NCI-H2171 (cell line): Measurements from ENCODE around the gene TRIM40.
"Not testable (repeated sequence)": the region's sequence is repeated elsewhere in the genome, so short reads cannot be mapped to it uniquely, and the experiment has no call there.

Source experiments
- DNase-seq: peaks from one replicate; lab custom pipeline; 2025; lab: John Stamatoyannopoulos, UW

Gene TRIM40

DNA sequence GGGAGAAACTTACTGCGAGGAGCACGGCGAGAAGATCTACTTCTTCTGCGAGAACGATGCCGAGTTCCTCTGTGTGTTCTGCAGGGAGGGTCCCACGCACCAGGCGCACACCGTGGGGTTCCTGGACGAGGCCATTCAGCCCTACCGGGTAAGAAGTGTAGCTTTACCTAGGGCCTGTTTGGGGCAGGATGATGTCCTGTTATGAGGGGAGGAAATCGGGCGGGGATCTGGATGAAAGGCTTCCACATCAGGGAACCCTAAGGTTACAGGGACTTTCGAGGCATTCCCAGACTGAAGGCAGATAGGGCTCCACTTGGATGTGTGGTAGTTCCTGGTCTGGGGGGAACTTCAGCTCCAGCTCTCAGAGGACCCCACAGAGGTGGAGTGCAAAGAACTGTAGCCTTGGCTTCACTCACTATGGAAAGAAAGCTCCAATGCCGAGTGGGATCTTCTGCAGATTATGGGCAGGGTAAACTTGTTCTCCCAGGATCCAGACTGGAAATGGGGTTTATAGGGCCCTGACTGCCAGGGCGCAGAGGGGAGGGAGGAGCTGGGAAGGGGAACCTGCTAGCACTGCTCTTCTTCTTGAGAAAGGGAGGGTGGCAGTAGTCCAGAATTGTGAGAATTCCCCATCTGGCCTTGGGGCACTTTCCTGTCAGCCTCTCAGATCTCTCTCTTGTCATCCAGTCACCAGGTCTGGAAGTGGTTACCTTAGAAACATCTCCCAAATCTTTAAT, 28.1 kb downstream of the TRIM40 start:
- no peak for DNase-seq

DNA sequence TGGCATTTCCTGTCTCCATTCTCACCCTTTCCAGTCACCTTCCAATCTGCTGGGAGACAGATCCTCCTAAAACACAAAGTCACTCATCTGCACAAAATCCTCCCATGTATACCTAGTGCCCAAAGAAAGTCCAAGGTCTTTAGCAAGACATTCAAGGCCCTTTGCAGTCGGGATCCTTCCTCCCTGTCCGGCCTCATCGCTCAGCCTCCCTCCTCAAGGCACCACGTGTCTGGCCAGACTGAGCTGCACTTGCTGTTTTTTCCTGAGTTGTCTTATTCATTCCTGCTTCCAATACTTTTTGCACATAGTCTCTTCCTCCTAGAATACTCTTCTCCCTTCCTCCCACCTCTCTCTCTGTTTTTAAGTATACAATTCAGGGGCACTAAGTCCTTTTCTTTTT, 28.8 kb downstream of the TRIM40 start:
- DNase-seq = no peak

DNA sequence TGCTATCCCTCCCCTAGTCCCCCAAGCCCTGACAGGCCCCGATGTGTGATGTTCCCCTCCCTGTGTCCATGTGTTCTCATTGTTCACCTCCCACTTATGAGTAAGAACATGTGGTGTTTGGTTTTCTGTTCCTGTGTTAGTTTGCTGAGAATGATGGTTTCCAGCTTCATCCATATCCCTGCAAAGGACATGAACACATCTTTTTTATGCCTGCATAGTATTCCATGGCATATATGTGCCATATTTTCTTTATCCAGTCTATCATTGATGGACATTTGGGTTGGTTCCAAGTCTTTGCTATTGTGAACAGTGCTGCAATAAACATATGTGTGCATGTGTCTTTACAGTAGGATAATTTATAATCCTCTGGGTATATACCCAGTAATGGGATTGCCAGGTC, 29.3 kb downstream of the TRIM40 start:
- not testable (repeated sequence) for DNase-seq

DNA sequence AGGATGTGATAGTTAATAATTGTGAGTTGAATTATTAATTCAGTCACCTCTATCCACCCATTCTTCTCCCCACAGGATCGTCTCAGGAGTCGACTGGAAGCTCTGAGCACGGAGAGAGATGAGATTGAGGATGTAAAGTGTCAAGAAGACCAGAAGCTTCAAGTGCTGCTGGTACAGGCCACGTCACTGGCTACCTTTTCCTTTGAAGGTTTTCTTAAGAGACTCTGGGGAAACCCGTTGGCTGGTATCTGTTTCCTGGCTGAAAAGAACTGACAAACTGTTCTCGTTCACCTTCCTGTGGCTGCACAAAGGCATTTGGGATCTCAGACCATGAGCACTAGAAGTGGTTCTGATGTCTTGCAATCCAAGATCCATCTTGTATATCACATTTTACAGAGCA, 31.2 kb downstream of the TRIM40 start:
- no peak for DNase-seq

DNA sequence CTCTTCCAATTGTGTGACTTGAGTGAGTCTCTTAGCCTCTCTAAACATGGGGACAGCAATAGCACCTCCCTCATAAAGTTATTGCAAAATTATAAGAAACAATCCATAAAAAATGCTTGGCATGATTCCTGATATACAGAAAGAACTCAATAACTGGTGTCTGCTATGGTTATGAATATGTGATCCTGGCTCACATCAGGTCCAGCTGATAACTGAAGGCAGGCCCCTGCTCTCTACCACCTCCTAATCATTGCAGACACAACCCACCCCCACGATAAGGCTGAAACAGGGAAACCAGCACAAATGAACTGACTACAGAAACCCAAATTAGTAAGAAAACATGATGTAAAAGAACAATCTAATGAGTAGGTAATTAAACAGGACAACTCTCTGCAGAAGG, 32.8 kb downstream of the TRIM40 start:
- no peak for DNase-seq

DNA sequence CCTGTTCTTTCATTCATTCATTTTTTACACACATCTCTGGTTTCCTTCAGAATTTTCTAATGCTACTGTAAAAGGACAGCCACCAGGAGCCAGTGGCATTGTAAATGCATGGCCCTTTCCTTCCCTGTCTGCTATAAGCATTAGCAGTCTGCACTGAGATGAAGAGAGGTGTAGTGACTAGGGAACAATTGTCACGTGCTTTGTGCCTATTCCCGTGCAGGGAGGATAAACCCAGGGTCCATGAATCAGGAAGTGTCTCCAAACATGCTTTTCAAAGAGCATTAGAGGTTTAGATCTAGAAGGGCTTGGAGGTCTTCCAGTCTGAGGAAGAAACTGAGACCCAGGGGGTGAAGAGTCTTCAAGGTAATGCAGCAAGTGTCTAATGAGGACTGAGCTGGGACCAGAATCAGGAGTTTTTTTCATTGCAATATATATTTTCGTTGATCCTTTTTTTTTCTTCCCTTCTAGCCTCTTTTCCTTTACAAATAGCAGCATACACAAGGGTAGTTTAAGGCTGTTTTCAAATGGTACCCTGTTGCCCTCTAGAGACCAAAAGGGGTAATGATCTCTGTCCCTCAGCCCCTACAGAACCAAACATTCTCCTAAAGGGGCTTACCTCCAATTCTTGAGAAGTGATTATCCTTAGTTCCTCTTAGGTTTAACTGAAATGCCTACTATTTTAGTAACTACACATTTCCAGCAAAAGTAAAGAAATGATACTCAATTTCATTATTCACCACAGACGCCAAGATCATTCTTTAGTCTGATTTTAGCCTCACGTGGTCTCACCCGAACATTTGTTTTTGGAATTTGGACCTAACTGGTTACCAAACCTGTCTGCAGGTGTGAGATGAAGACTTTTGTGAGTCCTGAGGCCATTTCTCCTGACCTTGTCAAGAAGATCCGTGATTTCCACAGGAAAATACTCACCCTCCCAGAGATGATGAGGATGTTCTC, 34.0 kb downstream of the TRIM40 start:
- DNase-seq = peak; percentile 15

DNA sequence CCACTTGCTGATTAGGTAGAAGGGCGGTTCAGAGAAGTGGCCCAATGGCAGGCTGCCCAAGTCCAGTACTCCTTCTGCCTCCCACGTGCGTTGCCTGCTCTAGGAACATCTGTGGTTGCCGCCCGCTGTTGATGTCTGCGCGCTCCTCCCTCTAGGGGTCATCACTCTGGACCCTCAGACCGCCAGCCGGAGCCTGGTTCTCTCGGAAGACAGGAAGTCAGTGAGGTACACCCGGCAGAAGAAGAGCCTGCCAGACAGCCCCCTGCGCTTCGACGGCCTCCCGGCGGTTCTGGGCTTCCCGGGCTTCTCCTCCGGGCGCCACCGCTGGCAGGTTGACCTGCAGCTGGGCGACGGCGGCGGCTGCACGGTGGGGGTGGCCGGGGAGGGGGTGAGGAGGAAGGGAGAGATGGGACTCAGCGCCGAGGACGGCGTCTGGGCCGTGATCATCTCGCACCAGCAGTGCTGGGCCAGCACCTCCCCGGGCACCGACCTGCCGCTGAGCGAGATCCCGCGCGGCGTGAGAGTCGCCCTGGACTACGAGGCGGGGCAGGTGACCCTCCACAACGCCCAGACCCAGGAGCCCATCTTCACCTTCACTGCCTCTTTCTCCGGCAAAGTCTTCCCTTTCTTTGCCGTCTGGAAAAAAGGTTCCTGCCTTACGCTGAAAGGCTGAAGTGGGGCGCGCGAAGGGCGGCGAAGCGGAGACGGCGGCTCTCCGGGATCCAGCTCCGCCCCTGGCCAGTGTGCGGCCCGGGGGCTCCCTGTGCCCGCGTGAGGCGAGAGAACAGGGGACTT, 35.9 kb downstream of the TRIM40 start:
- no peak for DNase-seq

DNA sequence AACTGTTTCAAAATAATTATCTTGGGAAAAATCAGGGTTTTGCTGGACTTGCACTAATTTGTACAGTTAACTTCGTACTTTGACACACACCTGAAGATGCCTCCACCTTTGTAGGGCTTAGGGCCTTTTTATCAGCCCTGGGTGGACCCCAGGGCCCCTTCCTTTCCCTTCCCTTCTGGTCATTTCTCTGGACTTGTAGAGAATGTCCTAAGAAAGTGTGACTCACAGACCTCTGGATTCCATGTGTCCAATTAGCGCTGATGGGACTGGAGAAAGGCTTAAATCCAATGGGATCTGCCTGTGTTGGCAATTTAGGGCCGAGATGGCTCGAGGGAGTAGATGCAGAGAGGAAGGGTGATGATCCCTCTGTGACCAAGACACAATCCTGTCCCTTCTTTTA, 36.7 kb downstream of the TRIM40 start:
- DNase-seq = no peak

DNA sequence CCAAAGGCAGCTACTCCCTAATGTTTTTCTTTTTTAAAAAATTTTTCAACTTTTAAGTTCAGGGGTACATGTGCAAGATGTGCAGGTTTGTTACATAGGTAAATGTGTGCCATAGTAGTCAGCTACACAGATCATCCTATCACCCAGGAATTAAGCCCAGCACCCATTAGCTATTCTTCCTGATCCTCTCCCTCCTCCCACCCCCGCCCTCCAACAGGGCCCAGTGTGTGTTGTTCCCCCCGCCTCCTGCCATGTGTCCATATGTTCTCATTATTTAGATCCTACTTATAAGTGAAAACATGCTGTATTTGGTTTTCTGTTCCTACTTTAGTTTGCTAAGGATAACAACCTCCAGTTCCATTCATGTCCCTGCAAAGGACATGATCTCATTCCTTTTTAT, 39.8 kb downstream of the TRIM40 start:
- DNase-seq = no peak

DNA sequence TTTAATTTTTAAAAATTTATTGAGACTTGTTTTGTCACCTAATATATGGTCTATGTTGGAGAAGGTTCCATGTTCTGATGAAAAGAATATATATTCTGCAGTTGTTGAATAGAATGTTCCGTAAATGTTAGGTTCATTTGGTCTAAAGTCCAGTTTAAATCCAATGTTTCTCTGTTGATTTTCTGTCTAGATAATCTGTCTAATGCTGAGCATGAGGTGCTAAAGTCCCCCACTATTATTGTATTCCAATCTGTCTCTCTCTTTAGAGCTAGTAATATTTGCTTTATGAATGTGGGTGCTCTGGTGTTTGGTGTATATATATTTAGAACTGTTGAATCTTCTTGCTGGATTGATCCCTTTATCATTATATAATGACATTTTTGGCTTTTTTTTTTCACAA, 42.9 kb downstream of the TRIM40 start:
- DNase-seq = no peak

DNA sequence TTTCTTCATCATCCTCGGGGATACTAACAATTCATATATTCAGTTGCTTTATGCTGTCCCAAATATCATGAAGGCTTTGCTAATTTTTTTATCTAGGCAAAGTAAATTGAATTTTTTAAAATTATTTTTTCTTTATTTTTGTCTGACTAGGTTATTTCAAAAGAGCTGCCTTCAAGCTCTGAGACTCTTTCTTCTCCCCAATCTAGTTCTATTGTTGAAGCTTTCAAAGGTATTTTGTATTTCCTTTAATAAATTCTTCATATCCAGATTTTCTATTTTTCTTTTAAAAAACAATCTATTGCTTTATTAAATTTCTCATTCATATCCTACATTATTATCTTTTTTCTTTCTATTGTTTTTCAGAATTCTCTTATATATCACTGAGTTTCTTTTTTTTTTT, 44.2 kb downstream of the TRIM40 start:
- no peak for DNase-seq

DNA sequence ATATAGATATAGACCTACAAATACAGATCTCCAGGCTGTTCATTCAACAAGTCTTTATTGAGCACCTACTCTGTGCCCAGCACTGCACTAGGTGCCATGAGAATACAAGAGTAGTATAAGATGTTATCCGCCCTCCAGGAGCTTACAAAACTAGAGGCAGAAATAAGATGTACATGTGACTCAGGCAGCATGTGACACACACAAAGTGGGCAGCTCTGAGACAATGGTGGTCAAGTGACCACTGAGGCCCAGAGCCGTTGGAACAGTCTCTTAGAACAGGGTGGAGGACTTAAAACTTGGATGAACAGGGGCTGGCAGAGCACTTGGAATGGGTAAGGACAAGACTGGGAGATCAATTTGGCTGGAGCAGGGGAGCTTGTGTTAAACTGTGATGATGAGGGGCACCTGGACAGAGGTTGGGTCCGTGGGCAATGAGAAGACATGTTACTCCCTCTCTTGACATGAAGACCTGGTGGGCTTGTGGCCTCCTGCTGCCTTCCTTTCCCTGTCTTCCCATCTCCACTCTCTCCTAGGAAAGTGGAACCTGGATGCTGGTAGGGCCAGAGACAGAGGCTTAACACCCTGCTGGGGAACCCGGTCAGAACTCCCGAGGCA, 48.6 kb downstream of the TRIM40 start:
- DNase-seq = no peak

DNA sequence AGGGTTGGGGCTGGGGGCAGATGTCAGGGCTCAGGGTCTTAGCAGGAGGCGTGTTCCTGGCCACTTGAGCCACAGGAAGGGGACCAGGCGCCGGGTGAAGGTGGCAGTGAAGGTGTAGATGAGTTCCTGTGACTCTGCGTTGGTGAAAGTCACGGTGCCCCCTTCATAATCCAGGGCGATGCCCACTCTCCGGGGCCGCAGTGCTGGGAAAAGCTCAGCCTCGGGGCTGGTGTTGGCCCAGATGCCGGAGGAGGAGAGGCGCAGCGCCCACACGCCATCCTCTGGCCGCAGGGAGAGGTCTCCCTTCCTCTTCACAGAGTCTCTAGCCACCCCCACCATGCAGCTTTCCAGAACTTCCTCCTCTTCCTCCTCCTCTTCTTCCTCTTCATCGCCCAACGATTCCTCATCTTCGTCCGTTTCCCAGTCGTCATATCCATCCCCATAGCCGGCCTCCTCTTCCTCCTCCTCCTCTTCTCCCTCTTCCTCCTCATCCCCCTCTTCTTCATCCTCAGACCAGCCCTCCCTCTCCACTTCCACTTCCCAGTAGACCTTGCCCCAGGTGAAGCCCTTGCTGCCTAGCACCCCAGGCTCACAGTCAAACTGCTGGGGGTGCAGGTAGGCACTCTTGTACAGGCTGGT, 50.0 kb downstream of the TRIM40 start:
- no peak for DNase-seq

DNA sequence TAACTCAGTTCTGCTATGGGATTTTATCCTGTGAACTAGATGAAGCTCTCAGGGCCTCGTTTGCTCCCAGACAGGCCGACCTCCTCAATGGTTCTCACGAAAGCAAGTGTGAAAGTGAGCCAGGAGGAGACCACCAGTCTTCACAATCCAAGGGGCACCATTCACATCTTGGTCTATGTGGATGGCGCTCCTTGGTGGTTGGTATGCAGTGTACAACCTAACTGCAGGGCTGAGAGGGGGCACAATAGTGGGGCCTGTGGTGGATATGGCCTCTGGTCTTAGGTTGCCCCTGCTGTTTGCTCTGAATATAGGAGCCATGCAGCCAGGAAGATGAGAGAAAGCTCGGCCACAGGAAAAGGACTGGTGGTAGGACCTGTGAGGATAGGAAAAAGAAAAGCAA, 52.6 kb downstream of the TRIM40 start:
- DNase-seq = no peak

DNA sequence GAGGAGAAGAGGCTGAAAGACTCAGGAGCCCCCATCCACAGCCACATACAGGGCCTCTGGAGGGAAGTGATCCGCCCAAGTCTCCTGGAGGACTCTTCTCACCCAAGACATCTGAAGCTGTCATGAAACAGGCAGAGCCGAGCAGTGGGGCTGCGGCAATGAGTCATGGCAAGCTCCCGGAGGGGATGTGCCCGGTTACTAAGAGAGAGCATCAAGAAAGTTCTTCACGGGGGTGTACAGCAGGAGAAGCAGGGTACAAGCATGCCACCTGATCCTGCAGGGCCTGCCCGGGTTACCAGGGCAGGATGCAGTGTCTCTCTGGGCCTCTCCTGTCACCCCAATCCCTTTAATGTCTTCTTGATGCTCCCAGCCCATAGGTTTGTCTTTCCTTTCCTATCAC, 56.1 kb downstream of the TRIM40 start:
- DNase-seq = no peak

DNA sequence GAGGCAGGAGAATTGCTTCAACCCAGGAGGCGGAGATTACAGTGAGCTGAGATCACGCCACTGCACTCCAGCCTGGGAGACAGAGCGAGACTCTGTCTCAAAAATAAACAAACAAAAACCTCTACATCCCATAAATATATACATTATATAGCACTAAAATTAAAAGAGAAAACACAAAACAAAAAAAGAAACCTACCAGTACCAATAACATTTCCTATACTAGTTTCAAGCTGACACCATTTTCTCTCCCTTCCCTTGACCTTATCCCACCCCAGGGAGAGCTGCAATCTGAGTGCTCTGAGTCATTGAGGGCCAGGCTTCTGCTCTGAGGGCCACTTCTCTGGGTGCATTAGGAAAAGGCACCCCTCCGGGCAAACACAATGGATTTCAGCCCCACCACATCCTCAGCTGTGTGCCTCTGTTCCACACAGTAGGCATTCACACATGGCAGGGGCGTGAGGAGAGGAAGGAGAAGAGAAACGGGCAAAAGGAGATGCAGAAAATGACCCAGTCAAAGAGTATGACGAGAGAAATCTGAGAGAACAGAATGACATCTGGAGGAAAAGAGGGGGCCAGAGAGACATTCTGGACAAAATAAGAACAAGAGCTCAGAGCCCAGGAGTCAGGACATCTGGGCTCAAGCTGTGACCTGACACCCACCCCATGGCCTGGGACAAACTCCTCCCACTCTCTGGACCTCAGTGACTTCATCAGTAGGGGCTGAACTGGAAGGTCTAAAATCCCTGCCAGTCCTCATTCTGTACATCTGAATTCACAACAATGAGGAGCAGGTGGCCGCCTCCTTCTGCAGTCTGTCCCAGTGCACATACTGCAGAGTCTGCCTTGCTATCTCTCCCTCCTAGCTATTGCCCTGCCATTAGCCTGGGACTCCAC, 59.1 kb downstream of the TRIM40 start:
- no peak for DNase-seq

DNA sequence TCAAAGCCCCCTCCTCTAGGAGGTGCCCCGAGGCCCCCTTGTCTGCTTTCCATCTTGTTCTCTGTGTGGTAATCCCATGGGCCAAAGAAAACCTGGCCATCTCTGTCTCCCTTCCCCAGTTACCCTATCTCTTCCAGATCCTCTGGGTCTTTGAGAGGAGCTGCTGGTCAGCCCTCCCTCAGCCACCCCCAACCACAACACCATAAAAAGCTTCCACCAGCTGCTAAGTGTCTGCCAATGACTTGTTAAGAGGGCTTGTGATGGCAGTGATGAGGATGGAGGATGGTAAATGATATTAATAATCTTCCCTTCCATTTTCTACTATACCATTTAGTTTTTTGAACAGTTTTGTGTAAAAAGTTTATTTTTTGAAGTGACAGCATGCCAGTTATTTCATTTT, 60.0 kb downstream of the TRIM40 start:
- DNase-seq = no peak

DNA sequence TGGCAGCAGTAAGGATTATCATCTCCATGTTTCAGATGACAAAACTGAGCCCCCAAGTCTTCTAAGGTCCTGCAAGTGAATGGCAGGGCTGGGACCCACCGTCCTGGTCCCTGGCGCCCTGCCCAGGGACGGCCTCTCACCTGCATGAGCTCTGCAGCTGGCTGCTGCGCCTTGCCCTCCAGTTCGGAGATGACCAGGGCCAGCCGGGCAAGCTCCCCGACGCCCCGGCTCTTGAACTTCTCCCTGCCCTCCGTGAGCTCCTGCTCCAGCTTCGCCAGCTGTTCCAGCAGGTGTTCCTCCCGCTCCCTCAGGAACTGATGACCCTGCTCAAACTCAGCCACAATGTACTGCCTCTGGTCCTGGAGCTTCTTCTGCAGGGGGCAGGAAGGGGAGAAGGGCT, 60.4 kb downstream of the TRIM40 start:
- no peak for DNase-seq
